ENCODE measurements around the gene KCNJ6. TPM values are rescaled to one million over a fixed set of nuclear protein-coding genes. Genes with fewer than 3 reads are reported as not detected.

KCNJ6 gene
- total and polyA plus RNA-seq, 3 donors from 2014 or later, result 0.24 to 0.25 (median 0.25) TPM

- H3K27me3 ChIP-seq, result no peaks in the 10 kb centered on the region
- WGBS, 2 donors, result 77 to 80% methylated on average over 4 of the region's 4 CpGs
- H3K9me3 ChIP-seq, result no peaks in the 10 kb centered on the region
- no peaks in the 10 kb centered on the region for H3K4me1 ChIP-seq
- TF ChIP-seq POLR2A (IDR thresholded peaks at IDR 0.05), result no peak
- TF ChIP-seq CTCF (IDR thresholded peaks at IDR 0.05), result no peak
- H3K36me3 ChIP-seq (ENCODE audit: low read depth, missing control alignments), result no peaks in the 10 kb centered on the region
- H3K27ac ChIP-seq, result no peak overlapping the region
- DNase-seq, result no peak
- intact Hi-C loops (cut with DNase I; ENCODE audit: low total_unique reads), result no loop called here
- H3K4me3 ChIP-seq, result no peak overlapping the region
Observed at GRCh38 chr21:37797403-37797802, 118.9 kb downstream of the KCNJ6 start.

DNA sequence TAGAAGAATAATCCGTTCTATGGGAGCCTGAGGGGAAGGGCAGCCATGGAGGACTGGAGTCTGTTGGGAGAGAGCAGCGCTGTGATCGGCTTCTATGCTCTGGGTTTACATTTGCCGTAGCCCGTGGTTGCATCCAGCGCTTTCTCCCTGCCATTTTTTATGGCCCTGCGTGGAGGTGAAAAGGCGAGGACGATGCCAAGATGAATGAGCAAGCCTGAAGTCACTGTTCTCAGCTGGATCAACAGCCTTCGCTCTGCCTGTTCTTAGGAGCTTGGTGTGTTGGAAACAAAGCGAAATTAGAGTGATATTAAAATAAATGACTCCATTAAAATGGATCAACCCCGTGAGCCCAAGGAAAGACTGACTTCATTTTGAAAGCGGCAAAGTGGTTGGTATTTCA is 120.2 kb downstream of the KCNJ6 start:
- no peaks in the 10 kb centered on the region for H3K4me1 ChIP-seq
- no peak overlapping the region for H3K4me3 ChIP-seq
- intact Hi-C loops (cut with DNase I; ENCODE audit: low total_unique reads), result no loop called here
- H3K36me3 ChIP-seq (ENCODE audit: low read depth, missing control alignments), result no peaks in the 10 kb centered on the region
- H3K27me3 ChIP-seq, result no peaks in the 10 kb centered on the region
- no peak for TF ChIP-seq CTCF (IDR thresholded peaks at IDR 0.05)
- TF ChIP-seq POLR2A (IDR thresholded peaks at IDR 0.05), result no peak
- no peak for DNase-seq
- H3K9me3 ChIP-seq, result no peaks in the 10 kb centered on the region
- WGBS, 2 donors, result 94 to 96% methylated on average over 13 of the region's 13 CpGs
- H3K27ac ChIP-seq, result no peak overlapping the region

DNA sequence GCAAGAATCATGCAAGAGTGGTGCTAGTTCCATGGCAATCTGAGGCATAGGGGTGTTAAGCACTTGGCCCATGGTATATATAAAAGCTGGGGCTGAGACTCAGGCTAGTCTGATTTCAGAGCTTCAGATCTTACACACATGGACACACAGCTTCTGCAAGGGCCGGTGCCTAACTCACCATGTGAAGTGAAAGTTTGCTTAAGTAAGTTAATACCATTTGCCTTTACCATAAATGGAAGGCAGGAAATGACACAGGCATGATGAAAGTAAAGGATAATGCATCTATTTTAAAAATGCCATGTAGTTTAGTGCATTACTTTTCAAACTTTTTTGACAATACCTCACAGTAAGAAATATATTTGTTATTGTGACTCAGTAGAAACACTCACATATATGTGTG is 122.6 kb downstream of the KCNJ6 start:
- H3K4me3 ChIP-seq, result no peak overlapping the region
- no peaks in the 10 kb centered on the region for H3K27me3 ChIP-seq
- no peak overlapping the region for H3K27ac ChIP-seq
- WGBS, 2 donors, result 85 to 86% methylated on average over 1 of the region's 1 CpG
- H3K36me3 ChIP-seq (ENCODE audit: low read depth, missing control alignments), result no peaks in the 10 kb centered on the region
- intact Hi-C loops (cut with DNase I; ENCODE audit: low total_unique reads), result no loop called here
- no peak for TF ChIP-seq POLR2A (IDR thresholded peaks at IDR 0.05)
- TF ChIP-seq CTCF (IDR thresholded peaks at IDR 0.05), result no peak
- H3K4me1 ChIP-seq, result no peaks in the 10 kb centered on the region
- no peak for DNase-seq
- no peaks in the 10 kb centered on the region for H3K9me3 ChIP-seq

DNA sequence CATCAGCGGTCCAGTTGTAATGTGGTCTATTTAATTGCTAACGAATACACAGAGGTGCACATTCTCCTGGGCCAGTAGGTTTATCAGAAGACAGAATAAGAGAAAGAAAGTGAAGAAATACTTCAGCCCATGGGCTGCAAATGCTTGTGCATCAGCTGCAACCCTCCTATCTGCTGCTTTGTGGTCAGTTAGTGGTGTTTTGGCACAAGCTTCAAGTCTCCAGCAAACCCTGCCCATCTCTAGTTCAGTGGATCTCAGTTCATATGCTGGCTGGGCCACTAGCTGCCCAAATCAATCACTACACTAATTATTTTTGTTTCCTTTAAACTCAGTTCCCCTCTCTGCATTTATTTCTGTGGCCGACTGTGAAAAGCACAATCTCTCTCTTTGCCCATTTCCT is 124.2 kb downstream of the KCNJ6 start:
- Histone ChIP-seq H3K4me1 (no peaks in the 10 kb centered on the region), H3K9me3 (no peaks in the 10 kb centered on the region), H3K27me3 (no peaks in the 10 kb centered on the region), H3K27ac (no peak overlapping the region), H3K36me3 (ENCODE audit: low read depth, missing control alignments) (no peaks in the 10 kb centered on the region), H3K4me3 (no peak overlapping the region)
- no peak for DNase-seq
- intact Hi-C loops (cut with DNase I; ENCODE audit: low total_unique reads), result no loop called here
- WGBS, 2 donors, result 77 to 78% methylated on average over 3 of the region's 3 CpGs
- no peak for TF ChIP-seq POLR2A (IDR thresholded peaks at IDR 0.05)
- TF ChIP-seq CTCF (IDR thresholded peaks at IDR 0.05), result no peak

DNA sequence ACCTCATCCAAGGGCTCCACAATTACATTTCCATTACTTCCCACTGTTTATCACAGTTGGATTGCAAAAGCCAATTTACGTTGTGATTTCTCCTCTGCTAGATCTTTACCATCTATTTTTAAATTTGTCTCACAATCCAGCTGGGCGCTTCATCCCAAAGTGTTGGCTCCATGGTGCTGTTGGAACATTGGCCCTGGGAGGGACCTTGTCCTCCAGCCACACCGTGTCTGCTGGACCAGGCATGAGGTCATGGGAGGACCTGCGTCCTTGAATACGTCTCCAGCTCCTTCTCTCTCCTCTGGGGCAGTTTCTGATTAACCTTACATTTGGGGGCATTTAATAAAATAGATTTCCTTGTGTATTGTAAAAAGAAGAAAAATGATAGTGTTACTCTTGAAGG is 125.4 kb downstream of the KCNJ6 start:
- intact Hi-C loops (cut with DNase I; ENCODE audit: low total_unique reads), result no loop called here
- Histone ChIP-seq H3K4me1 (no peaks in the 10 kb centered on the region), H3K9me3 (no peaks in the 10 kb centered on the region), H3K4me3 (no peak overlapping the region), H3K36me3 (ENCODE audit: low read depth, missing control alignments) (no peaks in the 10 kb centered on the region), H3K27ac (no peak overlapping the region), H3K27me3 (no peaks in the 10 kb centered on the region)
- WGBS, 2 donors, result 36 to 66% methylated on average over 5 of the region's 5 CpGs
- DNase-seq, result no peak
- TF ChIP-seq CTCF (IDR thresholded peaks at IDR 0.05) (no peak), POLR2A (IDR thresholded peaks at IDR 0.05) (no peak)

Measured in testis (tissue), 3 donors.